Measurements from ENCODE around the gene TCF7. TPM values are rescaled to one million over a fixed set of nuclear protein-coding genes. Genes with fewer than 3 reads are reported as not detected.
A peak's percentile ranks its signal among the peaks of the same experiment; 100 is the strongest.

TCF7 gene
- total and polyA plus RNA-seq, 2 of the 13 experiments (the other 11 are each of a cell fraction or from before 2014, with no cell fraction given) = 6.3 to 6.8 TPM

GRCh38 chr5:134090522-134090921 lies 24.0 kb upstream of the TCF7 start (continued):
- TF ChIP-seq ZNF318 (CRISPR knock-in tag; IDR thresholded peaks at IDR 0.05) = no peak
- no peak for TF ChIP-seq HNRNPK (IDR thresholded peaks at IDR 0.05; ENCODE audit: low read depth, low read length, poor library complexity, severe bottlenecking)
- TF ChIP-seq THAP11 (CRISPR knock-in tag; IDR thresholded peaks at IDR 0.05) = no peak
- TF ChIP-seq ZNF281 (CRISPR knock-in tag; IDR thresholded peaks at IDR 0.05; ENCODE audit: borderline replicate concordance) = peak; percentile 25; the same call in 1 of the 2 replicates
- no peak for TF ChIP-seq PBX2 (CRISPR knock-in tag; IDR thresholded peaks at IDR 0.05)
- TF ChIP-seq KDM2A (CRISPR knock-in tag; IDR thresholded peaks at IDR 0.05; ENCODE audit: borderline replicate concordance, low read depth) = 0 out of 2 replicates have a peak, but pooled peaks have one; percentile 24
- TF ChIP-seq MBNL3 (CRISPR knock-in tag; conservative IDR thresholded peaks at IDR 0.05) = no peak

Measured in HepG2 (cell line).